Dermis blood vessel endothelial cell (primary cell): ENCODE measurements around the gene PAOX. TPM values are rescaled to one million over a fixed set of nuclear protein-coding genes. Genes with fewer than 3 reads are reported as not detected.

Experiments
- DNase-seq: peaks from one replicate; pipeline ENCODE4 v3.0.0; 2010
- total RNA-seq: library from RNA; depleted of rRNA; stranded (reverse); fragments of >200 nt; gene quantifications from 2 replicates; pipeline ENCODE4 v1.2.3, GENCODE V29; 2014

The PAOX gene
- 5.7 and 17.7 TPM in 2 replicates for total RNA-seq

DNA sequence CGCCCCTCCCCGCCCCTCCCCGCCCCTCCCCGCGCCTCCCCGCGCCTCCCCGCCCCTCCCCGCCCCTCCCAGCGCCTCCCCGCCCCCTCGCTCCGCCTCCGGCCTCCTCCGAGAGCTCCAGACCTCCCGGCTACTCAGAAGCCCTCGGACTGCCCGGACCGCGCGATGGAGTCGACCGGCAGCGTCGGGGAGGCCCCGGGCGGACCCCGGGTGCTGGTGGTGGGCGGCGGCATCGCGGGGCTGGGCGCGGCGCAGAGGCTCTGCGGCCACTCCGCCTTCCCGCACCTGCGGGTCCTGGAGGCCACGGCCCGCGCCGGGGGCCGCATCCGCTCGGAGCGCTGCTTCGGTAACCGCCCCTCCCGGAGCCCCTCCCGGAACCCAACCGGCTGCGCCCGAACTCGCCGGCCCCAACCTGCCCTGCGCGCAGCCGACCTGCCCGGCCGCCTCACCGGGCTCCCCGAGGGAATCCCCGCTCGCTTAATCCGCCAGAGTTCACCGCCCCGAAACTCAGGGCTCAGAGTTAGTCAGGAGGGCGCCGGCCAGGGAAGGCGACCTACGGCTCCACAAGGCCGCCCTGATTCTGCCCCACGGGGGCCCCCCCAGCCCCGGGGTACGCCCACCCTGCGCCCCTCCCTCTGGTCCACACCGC lies at the start of gene PAOX:
Gene PAOX (plus strand): TSS at position 111 of the 649 bp plus-strand sequence. CDS start 55 bp downstream, at position 166.
- peak; percentile 71 for DNase-seq

- DNase-seq = peak; percentile 89
Observed at GRCh38 chr10:133329491-133330202, 49.4 kb upstream of the PAOX start.

- DNase-seq = no peak
Observed at GRCh38 chr10:133332936-133333699, 45.9 kb upstream of the PAOX start.

DNA sequence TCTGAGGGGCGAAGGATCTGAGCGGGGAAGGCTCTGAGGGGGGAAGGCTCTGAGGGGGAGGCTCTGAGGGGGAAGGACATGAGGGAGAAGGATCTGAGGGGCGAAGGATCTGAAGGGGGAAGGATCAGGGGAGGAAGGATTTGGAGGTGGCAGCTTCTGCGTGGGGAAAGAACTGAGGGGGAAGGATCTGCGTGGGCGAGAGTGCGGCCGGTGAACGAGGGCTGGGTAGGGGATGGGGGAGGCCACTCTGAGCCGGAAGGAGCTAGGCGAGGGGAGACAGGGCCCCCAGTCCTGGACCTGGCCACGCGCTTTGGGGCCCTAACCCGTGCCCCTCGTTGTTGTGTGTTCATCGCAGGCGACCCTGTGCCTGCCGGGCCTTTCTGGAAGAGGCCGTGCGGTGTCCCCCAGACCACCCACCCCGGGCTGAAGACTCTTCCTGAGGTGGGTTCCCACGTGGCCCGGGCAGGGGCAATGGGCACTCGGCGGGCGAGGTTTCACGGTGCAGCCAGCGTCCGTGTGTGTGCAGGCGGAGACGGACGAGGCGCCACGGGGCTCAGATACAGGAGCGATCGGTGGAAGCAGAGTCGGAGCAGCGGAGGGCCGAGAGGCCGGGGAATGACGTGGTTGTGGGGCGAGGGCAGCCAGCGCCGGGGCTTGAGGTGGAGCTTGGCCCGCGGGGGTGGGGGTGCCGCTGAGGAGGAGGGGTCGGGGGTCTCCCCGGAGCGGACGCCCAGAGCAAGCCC lies 44.4 kb upstream of the PAOX start:
- DNase-seq = no peak

GRCh38 chr10:133335246-133336117 lies 43.6 kb upstream of the PAOX start:
- peak; percentile 49 for DNase-seq

- no peak for DNase-seq
Observed at GRCh38 chr10:133336118-133336576, 42.9 kb upstream of the PAOX start.

- no peak for DNase-seq
Observed at GRCh38 chr10:133336577-133337369, 42.3 kb upstream of the PAOX start, which contains the start of gene CALY. TSS of gene CALY (minus strand) at chr10:133336896. CDS start at chr10:133328989, 7,907 bp downstream.

DNA sequence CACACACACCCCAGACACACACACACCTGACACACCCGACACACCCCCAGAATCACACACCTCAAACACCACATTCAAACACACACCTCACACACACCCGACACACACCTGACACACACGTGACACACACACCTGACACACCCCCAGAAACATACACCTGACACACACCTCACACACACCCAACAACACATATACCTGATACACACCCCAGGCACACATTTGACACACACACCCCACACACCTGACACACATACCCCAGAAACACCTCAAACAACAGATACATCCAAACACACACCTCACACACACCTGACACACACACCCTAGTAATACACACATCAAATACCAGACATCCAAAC lies 41.7 kb upstream of the PAOX start:
- DNase-seq = no peak

- no peak for DNase-seq
Observed at GRCh38 chr10:133338080-133339071, 40.7 kb upstream of the PAOX start.

DNA sequence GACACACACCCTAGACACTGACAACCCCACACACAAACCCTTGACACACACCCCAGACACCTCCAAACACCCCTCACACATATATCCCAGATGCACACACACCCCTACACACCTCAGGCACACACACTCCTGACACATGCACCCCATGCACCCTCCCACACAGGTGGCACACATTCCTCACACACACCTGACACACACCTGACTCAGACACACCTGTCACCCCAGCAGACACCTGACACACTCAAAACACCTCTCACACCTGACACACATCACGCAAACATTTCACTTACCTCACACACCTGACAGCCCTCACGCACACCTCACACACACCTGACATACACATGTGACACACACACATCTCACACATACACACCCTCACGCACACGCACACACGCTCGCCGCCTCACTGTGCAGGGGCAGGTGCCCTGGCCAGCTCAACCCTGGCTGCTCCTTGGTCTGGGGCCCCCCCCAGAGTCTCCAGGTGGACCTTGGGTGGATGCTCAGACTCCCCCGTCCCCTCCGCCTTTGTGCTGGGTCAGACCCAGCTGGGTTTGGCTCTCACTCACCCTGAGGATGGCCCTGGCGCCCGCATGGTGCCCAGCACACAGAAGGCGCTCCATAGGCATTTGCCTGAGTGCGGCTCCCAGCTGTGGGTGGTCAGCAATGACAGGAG lies 39.2 kb upstream of the PAOX start:
- no peak for DNase-seq

DNA sequence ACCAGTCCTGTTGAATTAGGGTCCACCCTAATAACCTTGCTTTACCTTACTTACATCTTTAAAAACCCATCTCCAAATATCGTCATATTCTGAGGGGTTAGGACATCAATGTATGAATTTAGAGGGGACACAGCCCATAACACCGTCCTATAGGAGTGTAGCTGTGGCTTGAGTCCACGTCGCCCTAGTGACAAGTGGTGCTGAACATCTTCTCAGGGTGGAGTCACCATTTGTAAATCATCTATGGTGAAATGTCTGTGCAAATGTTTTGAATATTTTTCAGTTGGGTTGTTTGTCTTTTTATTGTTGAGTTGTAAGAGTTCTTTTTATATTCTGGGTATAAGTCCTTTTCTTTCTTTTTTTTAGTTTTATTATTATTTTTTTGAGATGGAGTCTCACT lies 37.1 kb upstream of the PAOX start:
- no peak for DNase-seq

DNA sequence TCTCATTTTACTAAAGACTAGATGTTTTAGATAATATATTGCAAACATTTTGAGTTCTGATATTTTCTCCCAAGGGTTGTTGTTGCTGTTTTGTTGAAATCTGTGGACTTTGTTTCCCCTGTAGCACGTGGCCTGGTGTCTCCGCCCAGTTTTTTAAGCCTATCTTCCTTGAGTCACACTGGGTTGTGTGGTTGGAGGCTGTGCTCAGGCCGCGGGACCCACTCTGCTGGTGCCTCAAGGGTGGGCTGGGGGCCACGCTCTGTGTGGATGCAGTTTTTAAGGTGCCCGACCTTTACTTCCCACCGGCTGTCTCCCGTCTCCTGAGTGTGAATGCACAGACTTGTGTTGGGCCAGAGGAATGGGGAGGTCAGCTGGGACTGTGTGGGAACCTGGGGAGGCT lies 36.1 kb upstream of the PAOX start:
- DNase-seq = no peak

- no peak for DNase-seq
Observed at GRCh38 chr10:133343558-133343957, 35.5 kb upstream of the PAOX start.

DNA sequence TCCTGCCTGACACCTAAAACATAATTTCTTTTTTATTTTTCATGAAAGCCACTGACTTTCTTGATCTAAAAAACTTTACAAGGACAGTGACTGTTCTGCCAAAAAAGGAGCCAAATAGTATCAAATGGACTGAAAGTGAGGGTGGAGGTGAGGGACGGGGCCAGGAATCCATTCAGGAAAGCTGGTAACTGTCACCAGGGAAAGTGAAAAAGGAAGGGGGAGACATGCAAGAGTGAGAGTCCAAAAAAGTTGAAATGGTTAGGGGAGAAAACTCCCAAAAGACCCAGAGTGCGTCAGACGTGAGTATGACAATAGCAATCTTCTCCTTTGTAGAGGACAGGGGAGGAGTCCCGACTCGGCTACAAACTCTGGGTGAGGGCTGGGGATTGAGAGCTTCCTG lies 34.8 kb upstream of the PAOX start:
- no peak for DNase-seq

- no peak for DNase-seq
Observed at GRCh38 chr10:133346413-133346812, 32.6 kb upstream of the PAOX start.

DNA sequence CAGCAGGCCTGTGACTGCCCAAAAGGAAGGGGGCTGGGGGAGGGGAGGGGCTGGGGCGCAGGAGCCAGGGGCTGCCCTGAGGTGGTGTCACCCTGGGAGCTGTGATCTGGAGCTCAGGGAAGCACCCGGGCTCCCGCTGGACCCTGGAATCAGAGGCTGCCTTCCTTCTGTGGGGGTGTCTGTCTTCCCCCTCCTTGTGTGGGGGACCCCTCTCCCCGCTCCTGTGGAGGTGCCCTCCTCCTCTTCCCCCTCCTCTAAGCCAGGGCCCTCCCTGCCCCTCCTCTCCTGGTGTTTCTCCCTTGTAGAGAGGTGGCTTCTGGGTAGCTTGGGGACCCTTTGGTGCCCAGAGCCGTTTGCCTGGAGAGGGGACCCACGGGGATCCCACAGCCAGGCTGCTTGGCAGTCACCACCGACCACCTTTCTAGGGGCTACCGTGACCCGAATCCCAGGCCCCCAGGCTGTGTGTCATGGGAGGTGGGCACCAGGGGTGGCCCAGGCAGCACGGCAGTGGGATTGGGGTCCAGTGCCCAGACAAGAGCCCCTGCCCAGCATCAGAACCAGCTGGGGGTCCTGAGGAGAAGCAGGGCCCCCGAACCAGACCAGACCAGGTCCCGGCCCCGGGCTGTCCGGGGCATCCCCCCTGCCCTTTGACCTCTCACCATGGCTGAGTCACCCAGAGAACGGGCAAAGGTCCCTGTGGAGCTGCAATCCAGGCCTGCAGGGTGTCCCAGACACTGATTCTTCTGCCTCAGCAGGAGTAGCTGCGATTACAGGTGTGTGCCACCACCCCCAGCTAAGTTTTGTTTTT lies 31.1 kb upstream of the PAOX start:
- no peak for DNase-seq

- no peak for DNase-seq
Observed at GRCh38 chr10:133349160-133349568, 29.9 kb upstream of the PAOX start.

DNA sequence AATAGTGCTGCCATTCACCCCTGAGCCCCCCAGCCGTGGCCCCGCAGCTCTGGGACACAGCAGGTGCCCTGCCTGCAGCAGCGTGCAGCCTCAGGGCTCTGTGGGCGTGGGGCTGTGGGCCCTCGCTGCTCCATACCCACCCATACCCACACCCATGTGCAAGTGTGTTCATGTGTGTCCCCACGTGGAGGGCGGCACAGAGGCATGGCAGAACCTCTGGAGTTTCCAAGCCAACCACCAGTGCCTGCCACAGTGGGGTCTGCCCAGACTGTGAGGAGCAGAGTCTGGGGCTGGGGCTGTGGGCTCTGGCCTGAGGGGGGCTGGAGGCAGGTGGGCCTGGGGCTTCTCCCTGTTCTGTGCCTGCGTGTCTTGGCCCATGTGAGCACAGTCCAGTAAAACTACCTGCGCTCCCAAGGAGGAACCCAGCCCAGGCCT lies 29.5 kb upstream of the PAOX start:
- no peak for DNase-seq
